Testis (tissue), 2 donors: ENCODE data around the gene CXCL12.

Experiments used
- CTCF ChIP-seq, 3 experiments: fragments of 450-650 bp in 2 of 3; fragments of 200-600 bp in 1 of 3; sonication (generic) in 1 of 3; IDR thresholded peaks; one replicate each; pipeline ENCODE4 v1.5.1; 2016 to 2019; ENCODE audit warnings: antibody characterized with exemption in 3 of 3, mild to moderate bottlenecking in 2 of 3, moderate library complexity in 1 of 3
- POLR2A ChIP-seq: fragments of 450-650 bp; IDR thresholded peaks from one replicate; pipeline ENCODE4 v1.6.1; 2017; ENCODE audit warnings: antibody characterized with exemption, mild to moderate bottlenecking, moderate library complexity

- no peak for TF ChIP-seq POLR2A
- no peak for TF ChIP-seq CTCF (IDR thresholded peaks at IDR 0.05)
Measured at GRCh38 chr10:44383749-44384600, 922 bp downstream of the CXCL12 start.
